Left renal cortex interstitium (tissue), 4 donors: Measurements from ENCODE around the gene WDR17. TPM values are rescaled to one million over a fixed set of nuclear protein-coding genes. Genes with fewer than 3 reads are reported as not detected.

ENCODE experiments used
- polyA plus RNA-seq, 4 donors: library from polyadenylated mRNA; unstranded; fragments of 120-200 nt; gene quantifications; one replicate each; pipeline ENCODE4 v1.2.1, GENCODE V29; 2013; ENCODE audit not compliant: insufficient read length in 4 of 4

Gene WDR17
- polyA plus RNA-seq, 4 donors, result 4.8 to 11.5 (median 6.8) TPM

Other genes starting within 250 kb of the WDR17 start
- gene SPATA4, start 129.7 kb downstream of the WDR17 start, polyA plus RNA-seq, result 1 to 10 TPM; 1.5 to 2.3 (median 1.7) TPM
- under 1 TPM; 0.16 to 0.55 (median 0.31) TPM for gene ASB5, start 203.4 kb downstream of the WDR17 start, polyA plus RNA-seq